ENCODE data around the gene SCAP. TPM values are rescaled to one million over a fixed set of nuclear protein-coding genes. Genes with fewer than 3 reads are reported as not detected.

Gene SCAP
- total RNA-seq, 1 donor from 2014 or later, result 37.9 TPM

GRCh38 chr3:47406762-47407149 is 69.0 kb downstream of the SCAP start:
- intact Hi-C loops (cut with DNase I), result no loop called here
- DNase-seq (ENCODE audit: low spot score), result no peak

DNA sequence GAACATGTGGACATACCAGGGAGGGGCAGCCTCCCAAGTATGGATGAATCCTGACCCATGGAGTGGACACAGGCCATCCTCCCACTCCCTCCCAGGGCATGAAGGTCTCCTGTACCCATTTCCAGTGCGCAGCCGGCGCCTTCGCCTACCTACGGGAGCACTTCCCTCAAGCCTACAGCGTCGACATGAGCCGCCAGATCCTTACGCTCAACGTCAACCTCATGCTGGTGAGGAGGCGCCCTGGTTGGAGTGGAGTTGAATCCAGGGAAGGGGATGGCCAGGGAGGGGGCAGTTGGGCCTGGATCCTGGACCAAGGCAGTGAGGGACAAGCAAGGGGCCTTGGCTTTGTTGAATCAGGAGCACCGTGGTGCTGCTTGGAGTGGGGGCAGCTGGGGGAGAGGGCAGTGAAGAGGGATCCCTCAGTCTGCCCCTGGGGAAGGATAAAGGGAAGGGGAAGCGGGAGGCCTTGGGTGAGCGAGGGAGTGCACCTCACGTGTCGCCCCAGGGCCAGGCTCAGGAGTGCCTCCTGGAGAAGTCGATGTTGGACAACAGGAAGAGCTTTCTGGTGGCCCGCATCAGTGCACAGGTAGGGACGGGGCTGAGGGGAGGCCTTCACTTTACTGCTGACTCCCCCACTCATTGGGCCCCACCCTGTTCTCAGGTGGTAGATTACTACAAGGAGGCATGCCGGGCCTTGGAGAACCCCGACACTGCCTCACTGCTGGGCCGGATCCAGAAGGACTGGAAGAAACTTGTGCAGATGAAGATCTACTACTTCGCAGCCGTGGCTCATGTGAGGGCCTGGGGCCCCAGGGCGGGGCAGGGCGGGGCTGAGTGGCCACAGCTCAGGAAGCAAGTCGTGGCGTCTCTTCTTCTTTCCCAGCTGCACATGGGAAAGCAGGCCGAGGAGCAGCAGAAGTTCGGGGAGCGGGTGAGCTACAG is 69.7 kb downstream of the SCAP start:
- no peak for DNase-seq (ENCODE audit: low spot score)
- intact Hi-C loops (cut with DNase I), result no loop called here

DNA sequence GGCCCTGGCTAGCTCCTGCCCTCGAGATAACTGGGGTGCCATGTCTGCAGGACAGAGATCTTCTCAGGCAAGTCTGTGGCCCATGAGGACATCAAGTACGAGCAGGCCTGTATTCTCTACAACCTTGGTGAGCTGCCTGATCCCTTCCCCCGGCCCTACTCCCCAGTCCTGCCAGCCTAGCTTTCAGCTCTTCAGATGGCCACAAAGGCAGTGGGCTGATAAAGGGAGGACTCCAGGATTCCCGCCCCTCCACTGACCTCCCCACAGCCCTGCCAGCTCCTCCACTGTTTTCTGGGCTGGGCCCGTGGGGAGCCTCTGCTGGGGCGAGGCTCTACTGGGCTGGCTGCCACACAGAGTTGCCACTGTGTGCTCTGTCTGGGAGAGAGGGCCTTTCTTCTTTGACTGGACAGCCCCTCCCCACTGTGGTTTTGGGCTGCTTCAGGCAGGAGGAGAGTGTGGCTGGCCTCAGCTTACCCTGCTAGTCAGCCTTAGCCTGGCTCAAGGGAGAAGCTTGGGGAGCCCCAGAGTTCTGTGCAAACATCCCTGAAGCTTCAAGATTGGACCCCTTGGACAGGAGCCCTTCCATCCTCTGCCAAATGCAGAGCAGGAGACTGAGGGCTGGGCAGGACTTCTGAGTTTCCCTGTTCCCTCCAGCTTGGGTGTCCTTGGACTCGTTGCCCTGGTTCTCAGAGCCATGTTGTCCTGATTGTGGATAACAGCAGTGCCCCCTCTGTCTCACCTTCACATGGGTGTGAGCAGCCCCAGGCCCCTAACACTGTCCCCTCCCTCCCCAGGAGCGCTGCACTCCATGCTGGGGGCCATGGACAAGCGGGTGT is 70.6 kb downstream of the SCAP start:
- intact Hi-C loops (cut with DNase I), result no loop called here
- no peak for DNase-seq (ENCODE audit: low spot score)

GRCh38 chr3:47404431-47404876 is 71.3 kb downstream of the SCAP start:
- no peak for DNase-seq (ENCODE audit: low spot score)
- intact Hi-C loops (cut with DNase I), result no loop called here

DNA sequence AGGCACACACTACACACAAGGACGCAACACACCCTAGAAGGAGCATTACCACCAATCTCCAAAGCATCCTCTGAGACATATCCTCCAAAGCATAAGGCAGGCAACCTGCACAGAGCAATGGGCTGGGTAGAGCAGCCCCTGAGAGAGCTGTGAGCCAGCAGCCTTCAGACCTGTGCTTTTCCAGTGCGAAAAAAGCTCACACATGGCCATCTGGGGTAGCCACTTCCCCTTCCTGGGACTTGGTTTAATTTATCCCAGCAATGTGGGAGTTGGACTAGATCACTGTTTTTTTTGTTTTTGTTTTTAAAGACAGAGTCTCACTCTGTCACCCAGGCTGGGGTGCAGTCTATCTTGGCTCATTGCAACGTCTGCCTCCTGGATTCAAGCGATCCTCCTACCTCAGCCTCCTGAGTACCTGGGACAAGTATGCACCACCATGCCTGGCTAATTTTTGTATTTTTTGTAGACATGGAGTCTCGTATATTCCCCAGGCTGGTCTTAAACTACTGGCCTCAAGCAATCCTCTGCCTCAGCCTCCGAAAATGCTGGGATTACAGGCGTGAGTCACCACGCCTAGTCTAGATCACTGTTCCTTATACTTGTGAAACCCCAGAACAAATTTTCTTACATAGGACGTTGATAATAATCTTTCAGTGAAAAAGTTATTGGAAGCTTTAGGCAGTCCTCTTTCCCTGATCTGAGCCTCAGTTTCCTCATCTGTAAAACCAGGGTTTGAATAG is 76.0 kb downstream of the SCAP start:
- DNase-seq (ENCODE audit: low spot score), result no peak
- intact Hi-C loops (cut with DNase I), result no loop called here

DNA sequence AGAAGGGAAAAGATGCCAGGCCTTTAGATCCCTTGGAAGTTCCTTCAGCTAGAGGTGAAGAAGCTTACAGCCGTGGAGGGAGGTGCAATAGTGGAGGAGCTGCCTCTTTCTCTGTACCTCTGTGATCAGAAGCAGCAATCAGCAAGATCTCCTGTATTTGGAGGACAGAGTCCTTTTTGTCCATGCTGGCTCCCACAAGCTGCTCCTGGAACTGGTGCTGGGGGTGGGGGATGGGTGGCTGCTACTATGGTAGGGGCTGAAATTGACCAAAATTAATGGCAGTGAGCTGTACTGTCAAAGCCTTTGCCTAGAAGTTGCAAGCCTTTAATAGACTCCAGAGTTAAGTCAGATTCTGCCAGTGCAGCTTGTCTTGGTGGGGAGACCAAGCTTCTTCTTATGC is 76.7 kb downstream of the SCAP start:
- intact Hi-C loops (cut with DNase I), result no loop called here
- DNase-seq (ENCODE audit: low spot score), result no peak

DNA sequence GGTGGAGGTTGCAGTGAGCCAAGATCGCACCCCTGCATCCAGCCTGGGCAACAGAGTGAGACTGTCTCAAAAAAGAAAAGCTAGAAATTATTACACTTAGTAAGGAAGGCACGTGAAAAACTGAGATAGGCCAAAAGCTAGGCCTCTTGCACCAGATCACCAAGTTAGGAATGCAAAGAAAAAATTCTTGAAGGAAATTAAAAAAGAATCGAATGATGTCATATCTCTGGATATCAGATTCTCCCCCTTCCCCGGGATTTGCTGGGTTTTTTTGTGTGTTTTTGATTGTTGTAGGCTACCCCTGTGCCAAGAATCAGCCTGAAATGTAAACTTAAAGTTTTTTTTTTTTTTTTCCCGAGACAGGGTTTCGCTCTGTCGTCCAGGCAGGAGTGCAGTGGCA is 77.5 kb downstream of the SCAP start:
- intact Hi-C loops (cut with DNase I), result no loop called here
- DNase-seq (ENCODE audit: low spot score), result no peak

DNA sequence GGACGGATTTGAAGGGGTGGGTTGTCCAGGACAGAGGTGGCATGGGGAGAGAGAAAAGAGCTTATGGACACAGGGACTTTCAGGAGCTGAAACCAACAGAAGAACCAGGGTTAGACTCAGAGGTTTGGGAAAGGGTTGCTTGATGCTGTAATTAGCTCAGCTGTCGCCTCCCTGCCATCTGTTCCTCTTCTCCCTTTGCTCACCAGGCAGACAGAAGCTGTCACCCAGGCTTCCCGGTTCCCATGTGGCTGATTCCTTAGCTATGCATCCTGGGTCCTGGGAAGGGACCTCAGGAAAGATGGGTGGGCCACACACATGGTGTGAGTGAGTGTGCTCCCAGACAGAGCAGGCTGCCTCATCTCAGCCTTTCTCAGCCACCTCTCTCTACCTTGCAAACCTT is 80.9 kb downstream of the SCAP start:
- intact Hi-C loops (cut with DNase I), result no loop called here
- DNase-seq (ENCODE audit: low spot score), result no peak

DNA sequence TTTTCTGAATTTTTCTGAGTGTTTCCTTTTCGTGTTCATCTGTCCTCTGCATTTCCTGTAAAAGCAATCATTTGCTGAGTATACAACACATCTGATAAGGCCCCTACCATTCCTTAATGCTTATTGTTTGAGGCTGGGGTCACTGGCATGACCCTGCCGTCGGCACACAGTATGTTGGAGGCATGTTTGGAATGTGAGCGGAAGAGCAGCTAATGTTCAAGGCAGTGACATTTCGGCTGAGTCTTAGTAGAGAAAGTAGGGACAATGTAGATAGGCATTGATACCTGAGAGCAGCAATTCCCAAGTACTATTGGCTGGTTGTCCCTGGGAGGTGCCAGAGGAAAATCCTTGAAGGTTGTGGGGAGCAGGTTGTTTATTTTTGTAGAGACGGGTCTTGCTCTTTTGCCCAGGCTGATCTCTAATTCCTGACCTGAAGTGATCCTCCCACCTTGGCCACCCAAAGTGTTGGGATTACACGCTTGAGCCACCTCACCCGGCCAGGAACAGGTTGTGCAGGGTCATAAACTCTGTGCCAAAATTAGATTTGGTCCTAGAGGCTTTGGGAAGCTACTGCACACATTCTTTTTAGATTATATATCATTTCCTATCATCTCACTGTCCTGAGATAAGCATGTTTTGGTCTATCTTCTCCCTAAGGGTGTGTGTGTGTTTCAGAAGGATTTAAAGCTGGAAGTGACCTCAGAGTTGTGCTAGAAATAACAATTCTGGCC is 81.4 kb downstream of the SCAP start:
- DNase-seq (ENCODE audit: low spot score), result no peak

DNA sequence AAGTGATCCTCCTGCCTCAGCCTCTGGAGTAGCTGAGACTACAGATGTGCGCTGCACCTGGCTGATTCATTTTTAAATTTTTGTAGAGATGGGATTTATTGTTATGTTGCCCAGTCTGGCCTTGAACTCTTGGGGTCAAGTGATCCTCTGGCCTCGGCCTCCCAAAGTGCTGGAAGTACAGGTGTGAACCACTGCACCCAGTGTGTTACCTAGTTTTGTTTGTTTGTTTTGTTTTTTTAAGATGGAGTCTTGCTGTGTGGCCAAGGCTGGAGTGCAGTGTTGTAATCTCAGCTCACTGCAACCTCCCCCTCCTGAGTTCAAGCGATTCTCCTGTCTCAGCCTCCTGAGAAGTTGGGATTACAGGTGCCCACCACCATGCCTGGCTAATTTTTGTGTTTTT is 82.8 kb downstream of the SCAP start:
- intact Hi-C loops (cut with DNase I), result no loop called here
- no peak for DNase-seq (ENCODE audit: low spot score)

More for the DNA sequence above, 81.4 kb downstream of the SCAP start:
- intact Hi-C loops (cut with DNase I), result no loop called here

DNA sequence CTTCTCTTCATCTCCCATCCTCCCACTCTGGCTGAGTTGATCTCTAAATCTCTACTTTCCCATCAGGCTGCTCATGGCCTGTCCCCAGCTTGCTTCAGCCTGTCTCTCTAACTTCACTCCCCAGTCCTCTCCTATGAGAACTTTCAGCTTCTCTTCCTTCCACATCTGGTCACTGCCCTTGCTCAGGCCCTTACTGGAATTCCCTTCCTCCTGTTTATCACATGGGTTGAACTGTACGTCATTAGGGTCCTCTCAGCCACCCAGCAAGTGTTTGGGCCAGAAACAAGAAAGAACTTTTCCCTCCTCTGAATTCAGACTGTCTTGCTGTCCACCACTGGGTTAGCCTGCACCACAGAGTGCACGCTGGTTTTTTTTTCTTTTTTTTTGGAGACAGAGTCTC is 89.9 kb downstream of the SCAP start:
- no peak for DNase-seq (ENCODE audit: low spot score)
- intact Hi-C loops (cut with DNase I), result no loop called here

- no peak for DNase-seq (ENCODE audit: low spot score)
- intact Hi-C loops (cut with DNase I), result no loop called here
These were observed 90.7 kb downstream of the SCAP start for GRCh38 chr3:47385007-47385406.

GRCh38 chr3:47384425-47384824 is 91.3 kb downstream of the SCAP start:
- DNase-seq (ENCODE audit: low spot score), result no peak
- intact Hi-C loops (cut with DNase I), result loop anchor here (5.0 kb wide), 2 partner anchors 102 to 222 kb away; partner anchors contain the start of genes KIF9, KLHL18 and SETD2

DNA sequence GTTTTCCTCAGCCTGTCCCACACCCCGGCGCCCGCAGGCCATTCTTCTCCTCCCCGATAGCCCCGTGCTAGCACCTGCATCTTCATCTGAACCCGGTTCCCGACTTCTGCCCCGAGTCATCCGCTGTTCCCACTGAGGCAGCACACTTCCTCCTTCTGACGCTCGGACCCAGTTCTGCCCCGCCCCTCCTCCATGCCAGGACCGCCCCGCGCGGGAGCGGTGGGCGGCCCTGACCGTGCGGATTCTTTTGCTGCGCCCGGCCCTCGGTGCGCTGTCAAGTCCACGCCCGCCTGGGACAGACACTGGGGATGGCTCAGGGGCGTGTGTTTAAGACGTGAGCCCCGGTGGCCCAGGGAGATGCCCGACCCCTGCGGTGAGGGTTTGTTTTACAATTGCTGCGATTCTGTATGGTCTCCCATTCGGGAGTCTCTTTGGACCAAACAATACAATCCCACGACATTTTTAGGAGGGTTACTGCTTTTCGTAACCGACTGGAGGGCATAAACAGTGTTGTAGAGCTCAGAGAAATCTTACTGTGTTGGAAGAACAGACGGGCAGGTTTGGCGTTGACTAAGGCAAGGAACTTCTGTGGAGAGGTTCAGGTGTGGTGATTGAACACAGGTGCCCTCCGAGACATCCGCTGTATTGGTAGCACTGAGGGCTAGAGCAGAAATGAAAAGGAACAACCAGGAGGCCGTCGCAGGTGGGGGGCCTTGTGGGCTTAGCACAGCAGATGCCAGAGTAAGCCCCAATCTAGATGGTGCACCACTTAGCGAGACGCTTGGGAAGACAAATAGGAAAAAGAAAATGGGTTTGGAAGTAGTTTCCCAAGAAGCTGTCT is 94.2 kb downstream of the SCAP start:
- intact Hi-C loops (cut with DNase I), result loop anchor here (5.0 kb wide), 2 partner anchors 99 to 219 kb away; partner anchors contain the start of genes KIF9, KLHL18 and SETD2
- DNase-seq (ENCODE audit: low spot score), result peak; percentile 90

GRCh38 chr3:47380601-47381316 is 95.0 kb downstream of the SCAP start, which contains the start of gene PTPN23:
PTPN23 (plus strand) TSS chr3:47381021; CDS start chr3:47381097, 76 bp downstream.
- peak; percentile 100 for DNase-seq (ENCODE audit: low spot score)
- intact Hi-C loops (cut with DNase I), result loop anchor here (5.0 kb wide), 2 partner anchors 98 to 218 kb away; partner anchors contain the start of genes KIF9, KLHL18 and SETD2

- intact Hi-C loops (cut with DNase I), result loop anchor here (5.0 kb wide), 2 partner anchors 98 to 218 kb away; partner anchors contain the start of genes KIF9, KLHL18 and SETD2
- DNase-seq (ENCODE audit: low spot score), result no peak
These were observed 95.6 kb downstream of the SCAP start for GRCh38 chr3:47380026-47380600.

DNA sequence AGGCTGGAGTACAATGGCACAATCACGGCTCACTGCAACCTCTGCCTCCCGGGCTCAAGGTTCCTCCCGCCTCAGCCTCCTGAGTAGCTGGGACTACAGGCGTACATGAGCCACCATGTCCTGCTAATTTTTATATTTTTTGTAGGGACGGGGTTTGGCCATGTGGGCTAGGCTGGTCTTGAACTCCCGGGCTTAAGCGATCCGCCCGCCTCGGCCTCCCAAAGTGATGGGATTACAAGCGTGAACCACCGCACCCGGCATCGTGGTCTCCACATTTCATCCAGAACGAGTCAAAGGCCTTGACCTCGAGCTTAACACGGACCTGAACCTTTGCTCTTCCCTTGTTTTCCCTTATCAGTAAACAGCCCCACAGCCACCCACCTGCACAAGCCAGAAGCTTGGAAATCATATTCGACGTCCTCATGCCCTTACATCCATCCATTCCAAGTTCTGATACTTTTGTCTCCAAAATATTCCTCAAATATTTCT is 96.3 kb downstream of the SCAP start:
- intact Hi-C loops (cut with DNase I), result no loop called here
- no peak for DNase-seq (ENCODE audit: low spot score)

Data from cardiac septum (tissue), 1 donor.